ENCODE measurements around the gene SHANK1.

DNA sequence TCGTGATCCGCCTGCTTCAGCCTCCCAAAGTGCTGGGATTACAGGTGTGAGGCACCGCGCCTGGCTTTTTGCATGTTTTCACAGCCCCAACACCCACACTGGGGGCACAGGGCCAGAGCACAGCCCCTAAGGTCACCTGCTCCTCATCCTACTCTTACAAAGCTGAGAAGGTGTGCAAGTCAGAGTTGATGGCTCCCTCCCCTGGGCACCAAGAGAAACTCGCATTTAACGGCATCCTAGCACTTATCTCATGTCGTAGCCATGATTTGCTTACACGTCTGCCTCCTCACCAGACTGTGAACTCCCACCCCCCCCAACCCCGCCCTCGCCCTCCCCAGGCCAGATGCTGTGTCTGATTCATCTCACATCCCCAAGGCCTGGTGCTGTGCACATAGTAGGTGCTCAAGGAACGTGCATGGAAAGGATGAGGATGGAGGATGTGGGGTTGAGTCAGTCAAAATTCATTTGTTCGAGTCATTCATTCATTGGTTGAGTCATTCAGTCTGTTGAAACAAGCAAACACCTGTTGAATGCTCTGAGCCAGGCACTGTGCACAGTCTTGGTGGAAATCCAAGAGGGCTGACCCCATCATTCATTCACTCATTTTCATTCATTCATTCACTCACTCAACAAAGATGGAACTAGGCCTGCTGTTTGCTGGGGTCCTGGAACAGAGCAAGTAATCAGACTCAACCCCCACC, 11.3 kb downstream of the SHANK1 start:
- TF ChIP-seq, protein P1, sequence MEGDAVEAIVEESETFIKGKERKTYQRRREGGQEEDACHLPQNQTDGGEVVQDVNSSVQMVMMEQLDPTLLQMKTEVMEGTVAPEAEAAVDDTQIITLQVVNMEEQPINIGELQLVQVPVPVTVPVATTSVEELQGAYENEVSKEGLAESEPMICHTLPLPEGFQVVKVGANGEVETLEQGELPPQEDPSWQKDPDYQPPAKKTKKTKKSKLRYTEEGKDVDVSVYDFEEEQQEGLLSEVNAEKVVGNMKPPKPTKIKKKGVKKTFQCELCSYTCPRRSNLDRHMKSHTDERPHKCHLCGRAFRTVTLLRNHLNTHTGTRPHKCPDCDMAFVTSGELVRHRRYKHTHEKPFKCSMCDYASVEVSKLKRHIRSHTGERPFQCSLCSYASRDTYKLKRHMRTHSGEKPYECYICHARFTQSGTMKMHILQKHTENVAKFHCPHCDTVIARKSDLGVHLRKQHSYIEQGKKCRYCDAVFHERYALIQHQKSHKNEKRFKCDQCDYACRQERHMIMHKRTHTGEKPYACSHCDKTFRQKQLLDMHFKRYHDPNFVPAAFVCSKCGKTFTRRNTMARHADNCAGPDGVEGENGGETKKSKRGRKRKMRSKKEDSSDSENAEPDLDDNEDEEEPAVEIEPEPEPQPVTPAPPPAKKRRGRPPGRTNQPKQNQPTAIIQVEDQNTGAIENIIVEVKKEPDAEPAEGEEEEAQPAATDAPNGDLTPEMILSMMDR (IDR thresholded peaks at IDR 0.05; ENCODE audit: insufficient read depth, low read length), result no peak
- TF ChIP-seq GABPA (IDR thresholded peaks at IDR 0.05; ENCODE audit: low read depth), result no peak
- TF ChIP-seq, protein P2, sequence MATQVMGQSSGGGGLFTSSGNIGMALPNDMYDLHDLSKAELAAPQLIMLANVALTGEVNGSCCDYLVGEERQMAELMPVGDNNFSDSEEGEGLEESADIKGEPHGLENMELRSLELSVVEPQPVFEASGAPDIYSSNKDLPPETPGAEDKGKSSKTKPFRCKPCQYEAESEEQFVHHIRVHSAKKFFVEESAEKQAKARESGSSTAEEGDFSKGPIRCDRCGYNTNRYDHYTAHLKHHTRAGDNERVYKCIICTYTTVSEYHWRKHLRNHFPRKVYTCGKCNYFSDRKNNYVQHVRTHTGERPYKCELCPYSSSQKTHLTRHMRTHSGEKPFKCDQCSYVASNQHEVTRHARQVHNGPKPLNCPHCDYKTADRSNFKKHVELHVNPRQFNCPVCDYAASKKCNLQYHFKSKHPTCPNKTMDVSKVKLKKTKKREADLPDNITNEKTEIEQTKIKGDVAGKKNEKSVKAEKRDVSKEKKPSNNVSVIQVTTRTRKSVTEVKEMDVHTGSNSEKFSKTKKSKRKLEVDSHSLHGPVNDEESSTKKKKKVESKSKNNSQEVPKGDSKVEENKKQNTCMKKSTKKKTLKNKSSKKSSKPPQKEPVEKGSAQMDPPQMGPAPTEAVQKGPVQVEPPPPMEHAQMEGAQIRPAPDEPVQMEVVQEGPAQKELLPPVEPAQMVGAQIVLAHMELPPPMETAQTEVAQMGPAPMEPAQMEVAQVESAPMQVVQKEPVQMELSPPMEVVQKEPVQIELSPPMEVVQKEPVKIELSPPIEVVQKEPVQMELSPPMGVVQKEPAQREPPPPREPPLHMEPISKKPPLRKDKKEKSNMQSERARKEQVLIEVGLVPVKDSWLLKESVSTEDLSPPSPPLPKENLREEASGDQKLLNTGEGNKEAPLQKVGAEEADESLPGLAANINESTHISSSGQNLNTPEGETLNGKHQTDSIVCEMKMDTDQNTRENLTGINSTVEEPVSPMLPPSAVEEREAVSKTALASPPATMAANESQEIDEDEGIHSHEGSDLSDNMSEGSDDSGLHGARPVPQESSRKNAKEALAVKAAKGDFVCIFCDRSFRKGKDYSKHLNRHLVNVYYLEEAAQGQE (IDR thresholded peaks at IDR 0.05; ENCODE audit: insufficient replicate concordance, low read depth), result no peak
- no peak for TF ChIP-seq POLR2AphosphoS5 (IDR thresholded peaks at IDR 0.05; ENCODE audit: low read depth)
- TF ChIP-seq SPI1 (IDR thresholded peaks at IDR 0.05; ENCODE audit: borderline replicate concordance, low read depth), result no peak

All from HL-60 (cell line).